SK-N-SH treated with all-trans-retinoic acid at 6 μM for 48 hours (cell line): ENCODE measurements around the gene AP2A2.

Source experiments
- CSDC2 ChIP-seq: fragments of 250-450 bp; sonication (Bioruptor Pico); IDR thresholded peaks from 2 replicates; pipeline ENCODE4 v1.5.0; 2020; ENCODE audit warnings: mild to moderate bottlenecking, moderate library complexity
- OSR1 ChIP-seq: fragments of 250-450 bp; sonication (Bioruptor Pico); IDR thresholded peaks from 2 replicates; pipeline ENCODE4 v1.8.0; 2022; ENCODE audit warnings: moderate library complexity, mild to moderate bottlenecking, inconsistent platforms
- RARB ChIP-seq: fragments of 250-450 bp; sonication (Bioruptor Pico); IDR thresholded peaks from 2 replicates; pipeline ENCODE4 v1.8.0; 2021; ENCODE audit warnings: mild to moderate bottlenecking, moderate library complexity
- ZNF8 ChIP-seq: fragments of 450-650 bp; formaldehyde crosslinking; IDR thresholded peaks from 2 replicates; pipeline ENCODE4 v1.5.0; 2020; ENCODE audit warnings: mild to moderate bottlenecking, moderate library complexity

GRCh38 chr11:1020211-1020905 lies 94.7 kb downstream of the AP2A2 start:
- TF ChIP-seq RARB (CRISPR knock-in tag) = no peak
- TF ChIP-seq CSDC2 (CRISPR knock-in tag) = no peak
- TF ChIP-seq ZNF8 (CRISPR knock-in tag) = no peak
- no peak for TF ChIP-seq OSR1 (CRISPR knock-in tag)
